Islet precursor cell (in vitro differentiated cells): ENCODE data around the gene CRTC2.
A peak's percentile ranks its signal among the peaks of the same experiment; 100 is the strongest.

Experiments used
- DNase-seq: peaks from one replicate; pipeline ENCODE4 v3.0.0-alpha.2; 2018

Gene CRTC2

DNA sequence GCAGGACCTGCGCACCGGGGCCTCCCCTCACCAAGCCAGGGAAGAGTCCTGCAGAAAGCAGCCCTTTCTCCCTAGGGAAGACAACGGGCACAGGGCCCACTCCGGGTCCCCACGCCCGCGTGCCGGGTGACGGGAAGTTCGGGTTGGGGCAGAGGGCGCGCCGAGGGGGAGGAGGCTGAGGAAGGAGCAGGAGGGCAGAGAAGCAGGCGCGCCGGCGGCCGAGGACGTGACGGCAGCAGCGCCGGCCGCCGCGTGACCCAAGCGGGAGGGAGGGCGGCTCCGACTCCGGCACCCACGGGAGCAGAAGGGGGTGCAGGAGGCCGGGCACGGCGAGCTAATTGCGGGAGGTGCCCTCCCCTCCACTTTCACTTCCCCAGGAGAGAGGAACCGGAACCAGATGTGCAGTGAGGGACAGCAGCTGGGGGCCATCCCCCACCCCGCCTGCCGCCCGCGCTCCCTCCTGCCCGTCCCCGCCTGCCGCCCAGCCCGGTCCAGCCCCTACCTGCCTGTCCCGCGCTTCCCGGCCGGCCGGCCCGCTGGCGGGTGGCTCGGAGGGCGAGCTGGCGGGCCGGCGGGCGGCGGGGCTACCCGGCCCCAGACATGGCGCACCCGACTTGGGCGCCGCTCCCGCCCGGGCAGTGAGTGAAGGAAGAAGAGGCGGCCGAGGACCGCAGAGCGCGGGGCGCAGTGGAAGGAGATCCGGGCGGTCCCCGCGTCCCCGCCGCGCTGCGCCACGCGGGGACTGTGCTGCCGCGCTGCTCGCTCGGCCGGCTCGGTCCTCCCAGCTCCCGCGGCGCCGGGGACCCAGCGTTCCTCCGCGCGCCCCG is 12.4 kb downstream of the CRTC2 start:
- peak; percentile 73 for DNase-seq

DNA sequence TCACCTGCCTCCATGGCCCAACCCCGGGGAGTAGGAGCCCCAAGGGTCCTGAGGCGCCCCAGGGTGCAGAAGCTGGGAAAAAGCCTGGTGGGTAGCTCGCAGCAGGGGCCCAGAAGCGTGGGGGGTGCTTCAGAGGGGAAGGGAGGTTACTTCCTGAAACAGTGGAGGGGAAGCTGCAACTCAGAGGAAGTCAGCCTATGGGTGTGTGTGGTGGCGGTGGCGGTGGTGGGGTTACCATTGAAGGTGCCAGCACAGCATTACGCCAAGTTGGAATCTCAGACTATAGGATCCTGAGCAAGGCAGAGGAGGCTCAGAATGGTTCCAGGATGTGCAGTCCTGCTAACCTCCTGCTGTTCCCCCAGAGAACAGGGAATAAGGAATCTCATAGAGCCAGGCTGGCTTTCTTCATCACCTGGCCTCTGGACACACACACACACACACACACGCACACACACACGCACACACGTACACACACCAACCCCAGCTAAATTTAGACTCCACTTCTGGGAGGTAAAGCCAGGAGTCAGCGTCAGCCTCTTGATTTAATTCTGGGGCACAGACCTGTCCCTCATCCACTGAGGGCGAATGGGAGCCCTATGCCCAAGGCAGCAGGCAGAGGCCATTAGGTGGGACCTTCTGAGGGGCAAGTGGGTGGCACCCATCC is 13.1 kb downstream of the CRTC2 start:
- no peak for DNase-seq

DNA sequence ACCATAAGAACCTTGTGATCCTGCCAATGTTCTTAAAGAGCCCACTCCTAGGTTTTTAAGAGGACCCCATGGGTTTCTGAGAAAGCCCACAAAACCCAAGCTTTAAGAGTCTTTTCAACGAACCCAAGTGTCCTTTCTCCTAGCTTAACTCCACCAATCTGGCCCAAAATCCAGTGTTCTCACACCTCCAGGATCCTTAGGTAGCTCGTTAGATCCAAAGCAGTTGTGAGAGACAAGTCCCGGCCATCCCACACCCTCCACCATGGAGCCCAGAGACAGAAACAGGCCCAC is 13.6 kb downstream of the CRTC2 start:
- DNase-seq: no peak

DNA sequence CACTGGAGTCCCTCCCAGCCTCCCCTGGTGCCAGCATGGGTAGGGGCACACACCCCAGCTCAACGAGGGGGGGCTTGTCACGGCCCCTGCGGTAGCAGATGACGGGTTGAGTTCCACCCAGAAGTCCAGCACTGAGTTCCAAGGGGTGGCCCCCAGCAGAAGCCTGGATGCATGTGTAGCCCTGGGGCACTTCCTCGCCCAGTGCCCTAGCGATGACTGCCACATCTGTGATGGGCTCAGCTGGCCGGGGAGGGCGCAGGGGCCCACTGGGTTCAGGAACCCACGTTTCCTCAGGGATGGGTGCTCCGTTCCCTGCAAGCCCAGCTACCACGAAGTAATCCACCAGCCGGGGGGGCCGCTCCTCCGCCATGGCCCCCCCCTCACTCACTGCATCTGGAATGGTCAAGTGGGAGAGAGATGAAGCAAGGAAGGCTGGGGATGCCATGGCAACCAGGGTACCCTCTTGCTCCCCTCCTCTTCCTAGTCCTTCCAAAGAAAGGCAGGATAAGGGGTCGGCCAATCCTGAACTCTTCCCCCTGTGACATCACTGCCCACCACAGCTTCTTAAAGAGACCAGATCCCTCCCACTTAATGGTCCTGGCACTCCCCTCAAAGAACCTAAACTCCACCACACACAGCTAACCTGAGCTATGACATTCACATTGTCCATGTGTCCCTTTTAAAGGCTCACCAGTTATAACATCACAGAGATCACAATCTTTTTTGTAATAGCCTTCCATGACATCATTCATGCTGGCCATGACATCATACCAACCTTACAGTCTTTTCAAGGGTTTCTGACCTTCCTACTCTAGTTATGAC is 14.2 kb downstream of the CRTC2 start:
- no peak for DNase-seq

DNA sequence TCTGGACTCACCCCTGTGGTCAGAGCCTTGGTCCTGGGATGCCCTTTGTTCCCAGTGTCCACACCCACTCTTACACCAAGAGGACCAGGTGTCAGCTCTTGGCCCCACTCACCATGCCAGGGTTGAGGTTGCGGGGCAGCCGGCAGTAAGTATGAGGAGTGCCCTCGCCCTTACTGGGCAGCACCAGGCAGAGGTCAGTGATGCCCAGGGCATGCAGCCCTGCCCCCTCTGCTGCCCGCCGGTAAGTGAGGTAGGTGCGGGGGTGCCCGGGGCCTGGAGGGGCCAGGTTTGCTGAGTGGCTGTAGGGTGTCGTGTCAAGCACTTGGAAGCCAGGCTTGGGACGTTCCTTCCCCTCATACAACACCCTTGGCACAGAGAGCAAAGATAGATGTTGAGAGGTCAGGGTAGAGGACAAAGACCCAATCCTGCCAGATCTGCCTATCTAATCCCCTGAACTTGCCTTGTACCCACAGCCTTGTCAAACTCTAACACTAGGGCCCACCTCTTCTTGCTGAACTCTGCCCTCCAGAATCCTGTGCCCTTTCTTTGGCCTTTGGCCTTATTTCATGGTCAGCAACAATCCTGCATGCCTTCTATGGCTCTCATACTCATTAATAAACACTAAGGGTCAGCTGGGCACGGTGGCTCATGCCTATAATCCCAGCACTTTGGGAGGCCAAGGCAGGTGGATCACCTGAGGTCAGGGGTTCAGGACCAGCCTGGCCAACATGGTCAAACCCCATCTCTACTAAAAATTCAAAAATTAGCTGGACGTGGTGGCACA is 15.5 kb downstream of the CRTC2 start:
- no peak for DNase-seq

DNA sequence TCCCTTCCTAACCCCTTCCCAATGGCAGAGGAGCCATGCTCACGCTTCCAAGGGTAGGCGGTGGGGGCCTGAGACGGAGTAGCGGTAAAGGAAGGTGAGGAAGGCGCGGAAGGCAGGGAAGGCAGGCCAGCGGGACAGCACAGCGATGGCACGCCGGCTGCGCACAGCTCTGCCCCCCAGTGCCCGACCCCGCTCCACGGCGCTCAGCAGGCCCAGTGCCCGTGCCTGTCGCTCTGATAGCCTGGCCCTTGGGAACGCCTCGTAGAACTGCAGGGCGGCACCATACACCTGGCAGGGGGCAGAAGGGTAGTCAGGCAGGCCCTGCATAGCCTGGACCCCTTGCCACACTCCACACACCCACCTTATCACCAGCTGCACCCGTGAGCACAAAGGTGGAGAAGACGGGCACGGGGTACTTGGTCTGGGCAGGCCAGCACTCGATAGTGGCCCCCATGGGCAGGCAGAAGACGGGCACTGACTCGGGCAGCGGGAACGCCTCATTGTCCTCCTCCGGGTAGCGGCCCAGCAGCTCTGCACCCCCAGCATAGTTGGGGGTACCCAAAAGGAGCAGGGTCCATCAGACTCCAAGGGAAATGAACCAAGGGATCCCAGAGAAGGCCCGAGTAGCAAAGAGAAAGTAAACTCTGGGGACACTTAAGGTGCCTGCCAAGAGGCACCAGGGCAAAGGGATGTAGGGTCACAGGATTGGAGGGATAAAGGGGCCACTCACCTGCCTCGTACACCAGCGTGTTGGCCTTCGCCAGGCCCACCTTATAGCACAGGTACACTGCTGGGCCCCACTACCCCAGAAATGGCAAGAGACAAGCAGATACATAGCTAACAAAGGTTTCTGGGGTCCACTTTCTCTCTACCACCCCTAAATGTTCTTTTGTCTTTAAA is 16.3 kb downstream of the CRTC2 start:
- no peak for DNase-seq

DNA sequence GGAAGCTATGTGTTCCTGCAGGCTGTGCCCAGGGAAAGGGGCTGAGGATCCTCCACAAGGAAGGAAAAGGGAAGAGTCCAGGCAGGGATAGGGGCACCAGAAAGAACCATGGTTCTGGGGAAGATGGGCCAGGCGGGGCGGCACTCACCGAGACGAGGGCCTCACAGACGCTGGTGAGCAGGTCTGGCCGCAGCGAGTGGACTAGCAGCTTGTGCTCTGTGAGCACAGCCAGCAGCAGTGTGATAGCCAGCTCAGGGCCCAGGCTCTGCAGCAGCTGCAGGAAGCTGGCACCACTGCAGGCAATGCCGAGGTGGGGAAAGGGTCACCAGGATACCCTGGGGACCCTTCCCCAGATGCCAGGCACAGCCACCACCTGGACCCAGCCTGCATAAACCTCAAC is 17.7 kb downstream of the CRTC2 start:
- DNase-seq: no peak

DNA sequence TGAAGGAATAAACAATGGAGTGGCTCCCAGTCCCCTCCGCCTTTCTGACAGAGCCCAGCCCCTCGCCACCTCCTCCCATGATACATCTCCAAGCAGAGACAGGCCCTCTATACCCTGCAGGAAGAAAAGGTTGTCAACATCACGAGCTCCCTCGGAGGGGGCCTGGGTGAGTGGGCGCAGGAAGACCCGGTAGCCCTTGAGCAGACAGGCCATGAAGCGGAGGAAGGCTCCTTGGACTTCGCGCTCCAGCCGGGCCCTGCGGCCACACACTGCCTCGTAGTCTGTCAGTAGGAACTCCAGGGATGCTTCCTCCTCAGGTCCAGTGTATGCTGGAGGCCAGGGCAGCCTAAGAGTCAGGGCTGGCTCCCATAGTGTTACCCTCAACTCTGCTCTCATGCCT is 18.9 kb downstream of the CRTC2 start:
- DNase-seq: no peak

DNA sequence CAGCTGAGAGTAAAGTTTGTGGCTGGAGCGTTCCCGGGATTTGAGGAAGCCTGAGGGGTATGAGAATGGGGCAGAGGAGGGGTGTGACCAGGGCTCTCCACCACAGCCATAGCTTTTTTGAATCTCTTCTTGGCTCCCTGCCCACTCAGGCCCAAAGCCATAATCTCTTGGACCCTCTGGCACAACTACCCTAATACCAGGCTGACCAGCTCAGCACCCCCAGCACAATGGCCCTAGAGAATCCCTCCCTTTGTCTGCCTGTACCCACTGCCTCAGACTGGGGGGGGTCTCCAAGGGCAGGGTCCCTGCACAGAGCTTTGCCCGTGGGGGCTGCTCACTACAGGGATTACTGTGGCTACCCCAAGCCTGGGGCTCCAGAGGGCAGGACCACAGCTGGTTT is 19.4 kb downstream of the CRTC2 start:
- no peak for DNase-seq

DNA sequence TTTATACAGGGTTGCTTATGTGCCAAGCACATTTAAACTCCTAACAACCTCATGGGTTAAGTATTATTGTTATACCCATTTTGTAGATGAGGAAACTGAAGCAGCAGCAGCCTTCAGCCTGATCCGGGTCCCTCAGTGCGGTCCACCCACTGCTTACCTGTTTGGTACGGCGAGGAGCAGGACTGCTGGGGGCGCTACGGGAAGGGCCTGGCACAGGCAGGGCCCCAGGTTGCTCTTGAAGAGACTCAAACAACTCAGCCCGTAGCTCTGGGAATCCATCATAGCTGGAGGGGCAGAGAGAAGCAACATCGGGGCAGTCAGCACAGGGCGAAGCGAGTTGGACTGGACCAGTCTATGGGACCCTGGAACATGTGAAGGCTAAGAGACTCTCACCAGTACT is 21.1 kb downstream of the CRTC2 start:
- DNase-seq: no peak

DNA sequence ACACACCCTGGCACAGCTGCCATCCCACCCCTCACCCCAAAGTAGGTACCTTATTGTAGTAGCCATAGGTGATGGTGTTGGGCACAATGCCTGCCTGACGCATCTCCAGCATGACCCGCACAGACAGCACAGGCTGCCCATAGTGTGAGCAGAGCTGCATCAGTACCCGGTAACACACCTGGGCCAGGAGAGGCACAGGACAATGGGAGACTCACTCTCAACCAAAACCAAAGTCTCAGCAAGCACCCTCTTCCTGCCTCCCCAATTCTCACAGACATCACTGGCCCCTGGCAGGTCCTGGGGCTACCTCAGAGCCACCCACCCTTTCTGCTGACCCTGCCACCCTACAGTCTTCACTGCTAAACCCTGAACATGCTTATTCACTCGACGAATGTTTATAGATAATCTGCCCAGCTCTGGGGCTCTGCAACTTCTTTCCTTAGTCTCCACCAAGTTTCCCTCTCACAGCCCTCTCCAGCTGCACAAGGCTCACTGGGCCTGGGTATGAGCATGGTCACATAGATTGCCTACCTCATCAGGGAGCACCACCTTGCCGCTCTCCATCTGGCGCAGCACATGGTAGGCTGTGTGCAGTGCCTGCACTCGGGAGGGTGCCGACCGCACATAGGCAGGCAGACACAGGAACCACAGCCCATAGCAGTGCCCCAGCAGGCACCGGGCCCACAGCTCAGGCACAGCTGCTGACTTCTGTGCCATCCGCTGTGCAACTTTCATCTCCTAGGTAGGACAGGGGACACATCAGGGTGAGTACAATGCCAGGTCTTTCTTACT is 22.2 kb downstream of the CRTC2 start:
- DNase-seq: no peak

DNA sequence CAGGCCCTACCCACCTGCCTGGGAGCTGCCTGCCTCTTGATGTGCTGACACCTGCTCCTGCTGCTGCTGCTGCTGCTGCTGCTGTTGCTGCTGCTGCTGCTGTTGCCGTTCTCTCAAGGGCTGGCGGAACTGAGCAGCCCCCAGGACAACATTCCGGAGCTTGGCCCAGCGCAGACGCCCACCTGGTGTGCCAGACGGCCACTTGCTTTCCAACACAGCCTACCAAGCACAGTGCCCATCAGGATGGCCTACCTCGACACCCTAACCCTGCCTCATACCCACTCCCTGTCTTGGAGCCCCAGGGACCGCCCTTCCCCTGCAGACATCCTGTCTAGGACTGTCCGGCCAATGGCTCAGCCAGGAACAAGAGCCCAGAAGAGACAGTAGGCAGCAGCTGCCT is 23.7 kb downstream of the CRTC2 start:
- DNase-seq: peak; percentile 22

DNA sequence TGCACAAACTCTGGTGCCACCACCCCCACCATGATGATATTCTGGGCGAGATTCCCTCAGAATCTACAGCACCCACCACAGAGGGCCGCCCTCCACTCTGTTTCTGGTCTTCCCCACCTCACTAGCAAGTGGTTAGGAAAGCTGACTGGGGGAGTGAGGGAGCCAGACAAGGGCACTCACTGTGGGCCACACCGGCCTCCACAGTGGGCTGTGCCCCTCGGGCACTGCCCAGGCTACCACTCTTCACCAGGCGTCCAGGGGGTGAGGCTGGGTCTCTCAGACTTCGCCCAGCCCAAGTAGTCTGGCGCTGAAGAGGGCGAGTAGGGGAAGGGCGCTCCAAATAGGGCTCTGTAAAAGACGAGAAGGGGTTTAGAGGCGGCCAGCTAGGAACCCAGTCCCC is 24.5 kb downstream of the CRTC2 start:
- DNase-seq: no peak

DNA sequence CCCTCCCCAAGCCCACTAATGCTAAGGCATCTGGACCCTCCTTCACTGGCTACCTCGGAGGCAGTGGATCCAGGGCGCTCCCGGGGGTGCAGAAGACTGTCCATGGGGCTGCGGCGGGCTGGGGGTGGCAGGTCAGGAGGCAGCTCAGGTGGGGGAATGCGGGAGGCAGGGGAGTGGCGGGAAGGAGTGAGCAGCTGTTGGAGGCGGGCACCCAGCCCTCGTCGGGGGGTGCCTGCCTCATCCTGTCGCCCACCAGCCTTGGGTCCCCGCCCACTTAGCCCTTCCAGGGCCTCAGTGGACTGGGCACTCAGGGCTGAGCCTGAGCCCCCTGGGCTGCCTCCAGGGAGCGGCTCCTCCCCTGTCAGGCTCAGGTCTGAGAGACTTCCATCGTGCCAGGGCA is 25.0 kb downstream of the CRTC2 start:
- peak; percentile 37 for DNase-seq

DNA sequence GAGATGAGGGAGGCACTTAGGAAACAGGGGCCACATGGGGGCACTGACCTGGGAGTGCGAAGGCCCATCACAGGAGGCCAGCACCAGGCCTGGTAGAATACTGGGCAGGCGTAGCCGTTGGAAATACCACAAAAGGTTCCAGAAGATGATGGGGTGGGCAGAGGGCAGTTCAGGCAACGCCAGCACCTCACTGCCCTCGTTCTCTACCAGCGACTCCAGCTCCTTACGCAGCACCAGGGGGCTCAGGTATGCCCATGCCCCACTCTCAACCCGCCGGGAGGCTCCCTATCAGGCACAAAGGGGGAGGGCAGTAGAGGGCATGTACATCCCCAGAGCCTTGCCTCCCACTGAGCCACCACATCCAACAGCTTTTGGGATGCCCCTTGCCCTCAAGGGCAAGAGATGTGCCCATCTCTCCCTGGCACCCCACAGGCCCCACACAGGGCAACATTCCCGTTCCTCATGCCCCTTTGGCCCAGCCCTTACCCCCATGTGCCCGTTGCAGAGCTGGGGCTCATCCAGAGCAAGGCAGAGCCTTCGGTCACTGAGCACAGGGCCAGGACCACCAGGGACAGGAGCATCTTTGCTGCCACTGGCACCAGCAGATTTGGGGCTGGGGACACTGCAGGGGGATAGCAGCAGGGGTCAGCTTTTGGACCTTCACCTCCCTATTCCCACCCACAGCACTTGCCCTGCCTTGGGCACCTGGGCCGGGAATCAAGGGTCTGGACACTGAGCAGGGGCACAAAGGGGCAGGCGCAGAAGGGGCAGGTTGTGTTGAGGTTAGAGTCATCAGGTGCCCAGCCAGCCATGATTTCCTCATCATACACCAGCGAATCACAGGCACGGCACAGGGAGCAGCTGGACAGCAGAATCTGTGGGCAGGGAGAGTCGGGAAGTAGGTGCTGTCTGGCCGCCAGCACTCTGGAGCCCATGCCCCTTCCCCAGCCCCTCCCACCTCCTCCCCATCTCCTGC is 26.0 kb downstream of the CRTC2 start:
- peak; percentile 33 for DNase-seq

DNA sequence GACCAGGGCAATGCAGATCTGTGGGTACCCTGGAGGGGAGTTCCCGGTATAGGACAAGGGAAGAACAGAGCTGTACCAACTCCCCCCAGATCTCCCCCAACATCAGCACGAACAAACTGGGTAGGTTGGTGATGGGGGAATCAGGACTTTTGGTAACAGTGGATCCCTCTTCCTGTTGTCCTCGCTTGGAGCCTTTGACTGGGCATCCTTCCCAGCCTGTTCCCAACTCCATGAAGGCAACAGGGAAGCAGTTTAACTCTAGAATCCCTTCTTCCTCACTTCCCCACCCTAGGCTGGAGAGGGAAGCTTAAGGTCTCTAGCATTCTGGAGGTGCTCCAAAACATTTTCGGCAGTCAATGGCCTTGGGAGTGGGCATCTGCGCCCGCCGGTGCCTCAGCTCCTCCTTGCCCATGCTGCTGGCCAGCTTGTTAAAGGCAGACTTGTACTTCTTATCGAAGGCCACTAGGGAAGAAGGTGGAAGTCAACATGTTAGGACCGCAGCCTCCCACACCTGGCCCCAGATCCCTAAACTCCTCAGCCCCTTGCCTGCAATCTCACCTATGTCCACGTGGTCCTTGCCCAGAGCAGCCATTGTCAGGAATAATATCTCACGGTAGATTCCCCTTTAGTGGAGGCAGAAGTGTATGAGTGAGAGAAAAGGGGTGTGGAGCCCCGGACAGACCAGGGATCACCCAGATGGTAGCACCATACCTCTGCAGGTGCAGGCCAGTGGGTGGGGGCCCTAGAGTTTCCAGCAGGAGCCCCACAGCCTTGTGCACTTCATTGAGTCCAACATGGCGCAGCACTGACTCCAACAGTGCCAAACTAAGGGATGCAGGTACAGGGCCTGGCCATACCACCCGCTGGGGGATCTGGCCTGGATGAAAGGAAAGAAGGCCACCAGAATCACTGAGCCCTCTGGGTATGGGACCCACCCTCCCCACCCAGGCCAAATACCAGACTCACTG is 28.1 kb downstream of the CRTC2 start:
- peak; percentile 45 for DNase-seq

DNA sequence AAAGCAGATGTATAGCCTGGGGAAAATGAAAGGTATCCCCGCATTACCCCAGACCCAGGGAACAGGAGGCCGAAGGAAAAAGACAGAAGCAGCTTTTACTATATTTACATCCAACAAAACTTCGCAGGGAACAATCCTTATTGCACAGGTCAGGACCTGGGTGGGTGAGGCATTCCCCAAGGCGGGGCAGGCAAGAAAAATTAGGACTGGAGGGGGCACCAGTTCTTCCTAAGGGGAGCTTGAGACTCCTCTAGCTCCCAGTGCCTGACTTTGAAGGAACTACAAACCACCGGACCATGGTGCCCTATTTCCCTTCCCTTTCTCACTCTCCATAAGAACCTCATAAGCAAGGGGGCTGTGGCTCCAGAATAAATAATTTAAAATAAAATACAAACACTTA is 29.0 kb downstream of the CRTC2 start:
- DNase-seq: no peak

DNA sequence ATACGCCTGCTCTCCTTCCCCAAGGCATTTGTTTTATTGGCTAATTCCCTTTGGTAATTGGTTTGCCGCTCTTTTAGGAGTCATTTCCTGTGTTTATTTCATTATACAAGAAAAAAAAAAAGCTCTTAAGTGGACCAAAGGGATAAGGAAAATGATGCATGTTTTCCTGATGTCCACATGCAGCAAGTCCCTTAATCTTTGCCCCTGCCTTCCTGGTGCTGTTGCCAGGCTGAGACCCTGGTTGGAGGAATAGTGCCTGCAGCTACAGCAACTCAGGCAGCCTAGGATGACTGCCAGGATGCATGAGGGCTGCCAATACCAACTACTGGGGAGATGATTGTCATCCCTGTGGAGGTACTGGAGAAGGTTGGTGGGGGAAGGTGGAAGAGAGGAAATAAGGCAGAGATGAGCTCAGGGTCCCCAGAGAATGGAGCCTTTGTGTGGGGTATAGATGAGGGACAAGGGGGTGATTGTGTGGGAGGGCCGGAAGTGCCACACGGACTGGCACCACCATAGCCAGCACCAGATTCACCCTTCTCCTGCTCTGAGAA is 29.5 kb downstream of the CRTC2 start:
- DNase-seq: peak; percentile 35
